HepG2 (cell line): ENCODE results near the gene RNASE4. TPM values are rescaled to one million over a fixed set of nuclear protein-coding genes. Genes with fewer than 3 reads are reported as not detected.

Source experiments
- CENPT ChIP-seq: sonication (generic); formaldehyde crosslinking; IDR thresholded peaks from 2 replicates; pipeline ENCODE4 v1.8.0; 2022; ENCODE audit warnings: low read depth, mild to moderate bottlenecking, moderate library complexity, missing genetic modification reagents
- GABPA ChIP-seq, 2 experiments: IDR thresholded peaks; 2 replicates each; pipeline ENCODE4 v1.6.1; 2011 to 2016; ENCODE audit warnings: low read depth in 2 of 2, low read length in 1 of 2, missing biosample characterization in 1 of 2, missing genetic modification characterization in 1 of 2
- GLI4 ChIP-seq: sonication (generic); formaldehyde crosslinking; IDR thresholded peaks from 2 replicates; pipeline ENCODE4 v1.5.1; 2020; ENCODE audit warnings: missing genetic modification reagents, mild to moderate bottlenecking, moderate library complexity, borderline replicate concordance
- GPN1 ChIP-seq: sonication (generic); formaldehyde crosslinking; IDR thresholded peaks from 2 replicates; pipeline ENCODE4 v1.5.1; 2020; ENCODE audit warnings: missing genetic modification reagents, borderline replicate concordance
- IRF2 ChIP-seq: IDR thresholded peaks from 2 replicates; pipeline ENCODE4 v1.6.1; 2018; ENCODE audit warnings: missing genetic modification reagents, missing compliant biosample characterization
- JUNB ChIP-seq: sonication (generic); formaldehyde crosslinking; IDR thresholded peaks from 2 replicates; pipeline ENCODE4 v1.8.0; 2022; ENCODE audit warnings: missing genetic modification reagents, mild to moderate bottlenecking, borderline replicate concordance
- KDM6A ChIP-seq: IDR thresholded peaks from 2 replicates; pipeline ENCODE4 v1.6.1; 2016; ENCODE audit warnings: low read depth
- MXD4 ChIP-seq: IDR thresholded peaks from 2 replicates; pipeline ENCODE4 v1.6.1; 2016; ENCODE audit warnings: mild to moderate bottlenecking, missing biosample characterization, missing genetic modification reagents
- NFAT5 ChIP-seq: sonication (generic); formaldehyde crosslinking; IDR thresholded peaks from 2 replicates; pipeline ENCODE4 v1.4.0; 2020; ENCODE audit warnings: missing genetic modification reagents
- NRL ChIP-seq: sonication (generic); formaldehyde crosslinking; IDR thresholded peaks from 2 replicates; pipeline ENCODE4 v1.5.0; 2020; ENCODE audit warnings: missing genetic modification reagents, mild to moderate bottlenecking, moderate library complexity, borderline replicate concordance
- RELA ChIP-seq: sonication (generic); formaldehyde crosslinking; IDR thresholded peaks from 2 replicates; pipeline ENCODE4 v1.4.0; 2020; ENCODE audit warnings: missing genetic modification reagents
- SMAD9 ChIP-seq: sonication (generic); formaldehyde crosslinking; IDR thresholded peaks from 2 replicates; pipeline ENCODE4 v1.5.1; 2020; ENCODE audit warnings: mild to moderate bottlenecking, missing genetic modification reagents
- SMC3 ChIP-seq: IDR thresholded peaks from 2 replicates; pipeline ENCODE4 v1.6.1; 2011; ENCODE audit warnings: low read length, improper control_type of control experiment
- TBX3 ChIP-seq: fragments of 450-650 bp; IDR thresholded peaks from 2 replicates; pipeline ENCODE4 v1.6.1; 2017; ENCODE audit warnings: antibody characterized with exemption, mild to moderate bottlenecking, inconsistent platforms, borderline replicate concordance
- TSC22D2 ChIP-seq: sonication (generic); formaldehyde crosslinking; IDR thresholded peaks from 2 replicates; pipeline ENCODE4 v1.5.1; 2020; ENCODE audit warnings: missing genetic modification reagents, mild to moderate bottlenecking, borderline replicate concordance
- ZBTB25 ChIP-seq: IDR thresholded peaks from 2 replicates; pipeline ENCODE4 v1.6.1; 2018; ENCODE audit warnings: missing genetic modification reagents
- ZNF124 ChIP-seq: sonication (generic); formaldehyde crosslinking; IDR thresholded peaks from 2 replicates; pipeline ENCODE4 v1.4.0; 2020; ENCODE audit warnings: missing genetic modification reagents
- ZNF253 ChIP-seq: sonication (generic); formaldehyde crosslinking; IDR thresholded peaks from 2 replicates; pipeline ENCODE4 v1.8.0; 2022; ENCODE audit warnings: mild to moderate bottlenecking, missing genetic modification reagents, borderline replicate concordance
- ZNF260 ChIP-seq: sonication (generic); formaldehyde crosslinking; IDR thresholded peaks from 2 replicates; pipeline ENCODE4 v1.4.0; 2020; ENCODE audit warnings: missing genetic modification reagents, low read depth, mild to moderate bottlenecking, borderline replicate concordance
- ZNF282 ChIP-seq: fragments of 450-650 bp; IDR thresholded peaks from 2 replicates; pipeline ENCODE4 v1.6.1; 2018; ENCODE audit not compliant: partially characterized antibody
- ZNF335 ChIP-seq: sonication (generic); formaldehyde crosslinking; IDR thresholded peaks from 2 replicates; pipeline ENCODE4 v1.4.0; 2020; ENCODE audit warnings: missing genetic modification reagents
- ZNF557 ChIP-seq: sonication (generic); formaldehyde crosslinking; IDR thresholded peaks from 2 replicates; pipeline ENCODE4 v1.4.0; 2020; ENCODE audit warnings: missing genetic modification reagents
- ZNF576 ChIP-seq: sonication (generic); formaldehyde crosslinking; IDR thresholded peaks from 2 replicates; pipeline ENCODE4 v1.4.0; 2020; ENCODE audit warnings: mild to moderate bottlenecking, missing genetic modification reagents
- ZNF629 ChIP-seq: sonication (generic); formaldehyde crosslinking; conservative IDR thresholded peaks from 2 replicates; pipeline ENCODE4 v1.5.0; 2020; ENCODE audit warnings: missing genetic modification reagents
- ZNF672 ChIP-seq: sonication (generic); formaldehyde crosslinking; IDR thresholded peaks from 2 replicates; pipeline ENCODE4 v1.8.1; 2022; ENCODE audit warnings: missing genetic modification reagents
- polyA plus RNA-seq, 8 experiments: library from polyadenylated mRNA; depleted of rRNA in 3 of 8; stranded (reverse) in 7 of 8; unstranded in 1 of 8; fragments of >200 nt; fragmentation: Illumina TruSeq in 4 of 8; extraction: Trizol in 4 of 8; gene quantifications; 2 replicates each; pipeline versions ENCODE4 v1.2.1 to v1.2.3, GENCODE V29; 2011 to 2016; ENCODE audit warnings: low read depth in 4 of 8, missing spikeins in 1 of 8, mixed read lengths in 1 of 8; ENCODE audit not compliant: insufficient read depth in 1 of 8
- total RNA-seq, 5 experiments: library from RNA; depleted of rRNA; stranded (reverse); fragments of >200 nt; fragmentation: Illumina TruSeq; extraction: Trizol; gene quantifications; 2 replicates each; pipeline ENCODE4 v1.2.3, GENCODE V29; 2016; ENCODE audit warnings: low read depth in 1 of 5

The RNASE4 gene
- total and polyA plus RNA-seq, 2 of the 13 experiments (the other 11 are each of a cell fraction or from before 2014, with no cell fraction given) = 109 to 983 TPM

GRCh38 chr14:20681348-20682126, 2.8 kb upstream of the RNASE4 start (continued):
- TF ChIP-seq CENPT (no peak), SMC3 (no peak; the same call in 1 of the 2 replicates), SMAD9 (no peak), TSC22D2 (no peak; the same call in 1 of the 2 replicates), NFAT5 (peak; percentile 57; the same call in 1 of the 2 replicates), NRL (CRISPR knock-in tag) (0 out of 2 replicates have a peak, but pooled peaks have one; percentile 44), KDM6A (CRISPR knock-in tag) (peak; percentile 15; the same call in 1 of the 2 replicates), IRF2 (CRISPR knock-in tag) (peak; percentile 59), RELA (CRISPR knock-in tag) (no peak), ZNF124 (no peak; the same call in 1 of the 2 replicates), ZNF335 (CRISPR knock-in tag) (no peak), ZBTB25 (CRISPR knock-in tag) (no peak; the same call in none of the 2 replicates), ZNF282 (no peak), ZNF260 (CRISPR knock-in tag) (no peak), ZNF576 (CRISPR knock-in tag) (no peak), JUNB (no peak), ZNF557 (peak; percentile 13), MXD4 (CRISPR knock-in tag) (peak; percentile 22; the same call in 1 of the 2 replicates), GPN1 (CRISPR knock-in tag) (no peak), GLI4 (CRISPR knock-in tag) (no peak), ZNF672 (CRISPR knock-in tag) (no peak), GABPA (IDR thresholded peaks at IDR 0.05; ENCODE audit: low read depth, low read length) (no peak), GABPA (CRISPR knock-in tag; IDR thresholded peaks at IDR 0.05; ENCODE audit: low read depth) (no peak), ZNF629 (0 out of 2 replicates have a peak, but pooled peaks have one; percentile 40), ZNF253 (CRISPR knock-in tag) (0 out of 2 replicates have a peak, but pooled peaks have one; percentile 39), TBX3 (no peak)
